Ishikawa (cell line): ENCODE data around the gene ZMYND19.

Experiments used
- CEBPB ChIP-seq: IDR thresholded peaks from 2 replicates; pipeline ENCODE4 v1.6.1; 2012
- EGR1 ChIP-seq: IDR thresholded peaks from 2 replicates; pipeline ENCODE4 v1.6.1; 2012
- TAF1 ChIP-seq: IDR thresholded peaks from 2 replicates; pipeline ENCODE4 v1.6.1; 2012; ENCODE audit warnings: low read depth, mild to moderate bottlenecking

GRCh38 chr9:137555179-137555578, 35.1 kb downstream of the ZMYND19 start:
- TF ChIP-seq CEBPB (no peak), EGR1 (no peak), TAF1 (no peak)
